B cell (primary cell): Measurements from ENCODE around the gene HES5. TPM values are rescaled to one million over a fixed set of nuclear protein-coding genes. Genes with fewer than 3 reads are reported as not detected.

Experiments
- ATAC-seq: fragments of 200-7000 bp; cut with Tn5 transposase; one replicate; pipeline ENCODE4 v1.10.0; 2021; ENCODE audit warnings: low read depth, mild to moderate bottlenecking, moderate number of reproducible peaks, moderate library complexity
- CTCF ChIA-PET: fragments of 350-600 bp; sonication (Branson Sonifier 250); formaldehyde crosslinking; loops from one replicate; lab custom pipeline; 2021; ENCODE audit warnings: antibody characterized with exemption, inconsistent platforms; lab: Charles Lee
- POLR2A ChIA-PET: fragments of 350-600 bp; sonication (Branson Sonifier 250); formaldehyde crosslinking; loops from one replicate; lab custom pipeline; 2021; ENCODE audit warnings: antibody characterized with exemption; lab: Charles Lee
- DNase-seq: peaks from one replicate; pipeline ENCODE4 v3.0.0; 2013
- H2AFZ ChIP-seq: 2 replicates; pipeline ENCODE4 v1.6.1; 2012; ENCODE audit warnings: mild to moderate bottlenecking, low read depth, low read length; ENCODE audit not compliant: insufficient read depth, poor library complexity, severe bottlenecking
- H3K27ac ChIP-seq, 2 donors: 1 replicate in 1 of 2; 2 replicates in 1 of 2; pipeline ENCODE4 v1.5.1; 2012 to 2013; ENCODE audit warnings: low read length in 2 of 2, mild to moderate bottlenecking in 2 of 2, moderate library complexity in 1 of 2
- H3K27me3 ChIP-seq, 4 experiments: fragments of 200-600 bp in 1 of 4; sonication (generic) in 1 of 4; replicated peaks in 1 of 4; 1 replicate in 2 of 4; 2 replicates in 2 of 4; pipeline versions ENCODE4 v1.6.1 to v1.7.0; 2013 to 2016; ENCODE audit warnings: low read length in 3 of 4, mild to moderate bottlenecking in 2 of 4, mixed read lengths in 1 of 4, moderate library complexity in 1 of 4; ENCODE audit not compliant: insufficient read depth in 4 of 4, control insufficient read depth in 3 of 4; ENCODE audit errors: control extremely low read depth in 1 of 4
- H3K36me3 ChIP-seq, 2 experiments: replicated peaks in 1 of 2; 1 replicate in 1 of 2; 2 replicates in 1 of 2; pipeline versions ENCODE4 v1.6.1 to v1.7.1; 2013; ENCODE audit warnings: low read length in 1 of 2; ENCODE audit not compliant: insufficient read depth in 2 of 2, control insufficient read depth in 1 of 2; ENCODE audit errors: control extremely low read depth in 1 of 2, extremely low read depth in 1 of 2
- H3K4me1 ChIP-seq, 2 donors: fragments of 200-600 bp in 1 of 2; sonication (generic) in 1 of 2; 1 replicate in 1 of 2; 2 replicates in 1 of 2; pipeline versions ENCODE4 v1.5.1 to v1.6.1; 2013 to 2017; ENCODE audit warnings: low read length in 2 of 2; ENCODE audit not compliant: control insufficient read depth in 2 of 2, insufficient read depth in 2 of 2
- H3K4me2 ChIP-seq: replicated peaks from 2 replicates; pipeline ENCODE3; 2012; ENCODE audit warnings: mild to moderate bottlenecking, low read depth, low read length; ENCODE audit not compliant: poor library complexity, severe bottlenecking
- H3K4me3 ChIP-seq, 5 experiments: fragments of 200-600 bp in 1 of 5; sonication (generic) in 1 of 5; 1 replicate in 3 of 5; 2 replicates in 2 of 5; pipeline versions ENCODE4 v1.5.1 to v1.7.0; 2011 to 2016; ENCODE audit warnings: low read length in 4 of 5, mild to moderate bottlenecking in 4 of 5, low read depth in 2 of 5, control low read depth in 1 of 5, moderate library complexity in 1 of 5; ENCODE audit not compliant: insufficient read depth in 1 of 5; ENCODE audit errors: control extremely low read depth in 1 of 5, extremely low read depth in 1 of 5
- H3K79me2 ChIP-seq: fragments of 200-600 bp; sonication (generic); one replicate; pipeline ENCODE4 v1.6.0; 2016; ENCODE audit warnings: low read length; ENCODE audit not compliant: control insufficient read depth, insufficient read depth
- H3K9ac ChIP-seq: fragments of 200-600 bp; sonication (generic); 2 replicates; pipeline ENCODE4 v1.6.1; 2017; ENCODE audit warnings: mild to moderate bottlenecking, low read length, moderate library complexity
- H3K9me3 ChIP-seq, 3 donors: one replicate each; pipeline versions ENCODE4 v1.6.1 to v1.7.1; 2013; ENCODE audit warnings: low read length in 2 of 3; ENCODE audit not compliant: control insufficient read depth in 2 of 3, insufficient read depth in 1 of 3; ENCODE audit errors: control extremely low read depth in 1 of 3
- H4K20me1 ChIP-seq: 2 replicates; pipeline ENCODE4 v1.6.0; 2012; ENCODE audit warnings: mild to moderate bottlenecking, low read length; ENCODE audit not compliant: insufficient read depth, control insufficient read depth, poor library complexity, severe bottlenecking
- H3K27ac Mint-ChIP-seq: one replicate; pipeline ENCODE4 v1.8.0; 2021; ENCODE audit warnings: mixed read lengths
- H3K27me3 Mint-ChIP-seq: one replicate; pipeline ENCODE4 v1.8.0; 2021; ENCODE audit warnings: mixed read lengths
- H3K4me1 Mint-ChIP-seq: one replicate; pipeline ENCODE4 v1.8.0; 2021; ENCODE audit warnings: mixed read lengths
- H3K4me3 Mint-ChIP-seq: one replicate; pipeline ENCODE4 v1.8.0; 2021; ENCODE audit warnings: mixed read lengths
- H3K9me3 Mint-ChIP-seq: one replicate; pipeline ENCODE4 v1.8.0; 2022; ENCODE audit warnings: mixed read lengths; ENCODE audit not compliant: insufficient read depth
- CTCF ChIP-seq: fragments of 200-600 bp; IDR thresholded peaks from one replicate; pipeline ENCODE4 v1.8.0; 2022; ENCODE audit warnings: antibody characterized with exemption, mild to moderate bottlenecking
- EZH2 ChIP-seq: IDR thresholded peaks from 2 replicates; pipeline ENCODE4 v1.6.1; 2012; ENCODE audit warnings: borderline replicate concordance, low read depth, mild to moderate bottlenecking, moderate library complexity, low read length; ENCODE audit not compliant: insufficient read depth, poor library complexity, severe bottlenecking
- WGBS: methylation state at CpG from one replicate; pipeline ENCODE4 v1.1.5; 2013; ENCODE audit warnings: missing lambda C conversion rate; ENCODE audit not compliant: insufficient coverage; 5-methylcytosine and 5-hydroxymethylcytosine counted together
- intact Hi-C: fragments of 100-400 bp; cut with micrococcal nuclease; formaldehyde crosslinking; loops from one replicate; pipeline ENCODE4 v1.10.0; 2022
- polyA plus RNA-seq: library from polyadenylated mRNA; depleted of rRNA; stranded (reverse); fragments of >200 nt; gene quantifications from 2 replicates; pipeline ENCODE4 v1.2.3, GENCODE V29; 2012
- total RNA-seq, 2 donors: library from RNA; stranded (reverse); fragments of 120-200 nt in 1 of 2; gene quantifications; 1 replicate in 1 of 2; 2 replicates in 1 of 2; pipeline versions ENCODE4 v1.2.3 to v1.2.4, GENCODE V29; 2013 to 2022

HES5 gene
- total and polyA plus RNA-seq, 2 donors (not counting 1 experiment from before 2014, with no cell fraction given), result not detected

- H3K27ac Mint-ChIP-seq, result no peak overlapping the region
- H3K27me3 Mint-ChIP-seq, result no peaks in the 10 kb centered on the region
- Histone ChIP-seq H3K79me2 (no peaks in the 10 kb centered on the region), H3K4me3 (no peak overlapping the region), H2AFZ (no peak overlapping the region), H3K9ac (no peak overlapping the region), H3K36me3 (no peaks in the 10 kb centered on the region), H4K20me1 (no peaks in the 10 kb centered on the region), H3K27me3 (no peaks in the 10 kb centered on the region), H3K4me2 (no peak overlapping the region), H3K4me1 (peaks cover 28 to 32% of the 10 kb centered on the region in 2 donors), H3K27ac (no peak overlapping the region), H3K9me3 (peaks cover 0 to 8% (median 0%) of the 10 kb centered on the region in 3 donors)
- ChIA-PET POLR2A (no interaction called here), CTCF (interaction anchor here (1.2 to 6.1 kb wide), 2 partner anchors 12 to 17 kb away, joined by 6 to 33 read pairs; partner anchors contain the start of gene TNFRSF14)
- intact Hi-C loops, result no loop called here
- no peak overlapping the region for H3K4me3 Mint-ChIP-seq
- TF ChIP-seq EZH2 (no peak), CTCF (no peak)
- H3K4me1 Mint-ChIP-seq, result peaks cover 41% of the 10 kb centered on the region
- 67% methylated on average over 3 of the region's 8 CpGs for WGBS
- DNase-seq (no peak), ATAC-seq (no peak)
- peaks cover 9% of the 10 kb centered on the region for H3K9me3 Mint-ChIP-seq
These were observed 43.3 kb upstream of the HES5 start for GRCh38 chr1:2573250-2573920.

- H3K4me1 ChIP-seq, result peaks cover 9 to 12% of the 10 kb centered on the region in 2 donors
- H3K27me3 Mint-ChIP-seq, result no peaks in the 10 kb centered on the region
- ATAC-seq (no peak), DNase-seq (no peak)
- H3K9me3 ChIP-seq, result peaks cover 0 to 8% (median 0%) of the 10 kb centered on the region in 3 donors
- no peaks in the 10 kb centered on the region for H3K36me3 ChIP-seq
- H3K27me3 ChIP-seq, result no peaks in the 10 kb centered on the region
- no peak overlapping the region for H3K27ac Mint-ChIP-seq
- POLR2A ChIA-PET, result interaction anchor here (1.6 kb wide), 1 partner anchor 14 kb away, joined by 3 read pairs; no protein-coding TSS in a partner anchor
- no peak overlapping the region for H2AFZ ChIP-seq
- no peak overlapping the region for H3K4me3 Mint-ChIP-seq
- TF ChIP-seq EZH2 (no peak), CTCF (no peak)
- no peak overlapping the region for H3K4me3 ChIP-seq
- peaks cover 9% of the 10 kb centered on the region for H3K9me3 Mint-ChIP-seq
- H3K4me1 Mint-ChIP-seq, result peaks cover 24% of the 10 kb centered on the region
- no peak overlapping the region for H3K4me2 ChIP-seq
- no peaks in the 10 kb centered on the region for H4K20me1 ChIP-seq
- intact Hi-C loops, result no loop called here
- H3K79me2 ChIP-seq, result no peaks in the 10 kb centered on the region
- no peak overlapping the region for H3K27ac ChIP-seq
- CTCF ChIA-PET, result interaction anchor here (0.9 kb wide), 1 partner anchor 9 kb away, joined by 3 read pairs; no protein-coding TSS in a partner anchor
- H3K9ac ChIP-seq, result no peak overlapping the region
- WGBS, result 95% methylated on average over 9 of the region's 9 CpGs
These were observed 41.3 kb upstream of the HES5 start for GRCh38 chr1:2571348-2571747.
